Uterus (tissue), 2 donors: Measurements from ENCODE around the gene CHCHD3.

Experiments
- CTCF ChIP-seq, 4 experiments: fragments of 200-600 bp in 2 of 4; fragments of 450-650 bp in 2 of 4; sonication (generic) in 2 of 4; IDR thresholded peaks; one replicate each; pipeline ENCODE4 v1.5.1; 2016 to 2019; ENCODE audit warnings: antibody characterized with exemption in 4 of 4, mild to moderate bottlenecking in 2 of 4, moderate library complexity in 1 of 4
- POLR2A ChIP-seq, 2 donors: fragments of 450-650 bp; IDR thresholded peaks; one replicate each; pipeline ENCODE4 v1.6.1; 2016; ENCODE audit warnings: antibody characterized with exemption in 2 of 2, mild to moderate bottlenecking in 1 of 2, moderate library complexity in 1 of 2

- TF ChIP-seq POLR2A (IDR thresholded peaks at IDR 0.05) (no peak), CTCF (IDR thresholded peaks at IDR 0.05) (no peak)
These were observed 166.2 kb downstream of the CHCHD3 start for GRCh38 chr7:132915647-132916046.
